Gastroesophageal sphincter (tissue), 3 donors: Measurements from ENCODE around the gene AGR3.

Source experiments
- POLR2AphosphoS5 ChIP-seq: sonication (generic); formaldehyde crosslinking; IDR thresholded peaks from one replicate; pipeline ENCODE4 v1.6.1; 2017; ENCODE audit warnings: antibody characterized with exemption
- TF ChIP-seq, protein P1 (sequence below), 4 experiments: fragments of 200-600 bp in 2 of 4; fragments of 450-650 bp in 2 of 4; sonication (generic) in 1 of 4; IDR thresholded peaks; one replicate each; pipeline ENCODE4 v1.5.1; 2017 to 2019; ENCODE audit warnings: antibody characterized with exemption in 4 of 4, mild to moderate bottlenecking in 2 of 4, moderate library complexity in 2 of 4

DNA sequence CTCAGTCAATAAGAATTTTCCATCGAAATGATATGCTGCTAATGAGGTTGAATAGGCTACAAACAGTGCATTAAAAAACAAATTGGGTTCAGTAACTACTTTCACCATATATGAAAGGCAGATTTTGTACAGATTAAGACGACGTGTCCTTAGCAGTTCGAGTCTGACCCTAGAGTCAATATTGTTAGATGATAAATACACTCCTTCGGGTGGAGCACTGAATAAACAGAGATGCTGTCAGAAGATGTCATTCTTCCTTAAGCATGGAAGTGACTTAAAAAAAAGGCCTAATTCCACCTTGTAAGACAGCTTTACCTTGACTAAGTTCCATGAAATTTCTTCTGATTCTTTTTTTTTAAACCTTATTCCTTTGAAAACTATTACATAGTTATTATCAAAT lies 71.2 kb downstream of the AGR3 start:
- TF ChIP-seq, protein P1, sequence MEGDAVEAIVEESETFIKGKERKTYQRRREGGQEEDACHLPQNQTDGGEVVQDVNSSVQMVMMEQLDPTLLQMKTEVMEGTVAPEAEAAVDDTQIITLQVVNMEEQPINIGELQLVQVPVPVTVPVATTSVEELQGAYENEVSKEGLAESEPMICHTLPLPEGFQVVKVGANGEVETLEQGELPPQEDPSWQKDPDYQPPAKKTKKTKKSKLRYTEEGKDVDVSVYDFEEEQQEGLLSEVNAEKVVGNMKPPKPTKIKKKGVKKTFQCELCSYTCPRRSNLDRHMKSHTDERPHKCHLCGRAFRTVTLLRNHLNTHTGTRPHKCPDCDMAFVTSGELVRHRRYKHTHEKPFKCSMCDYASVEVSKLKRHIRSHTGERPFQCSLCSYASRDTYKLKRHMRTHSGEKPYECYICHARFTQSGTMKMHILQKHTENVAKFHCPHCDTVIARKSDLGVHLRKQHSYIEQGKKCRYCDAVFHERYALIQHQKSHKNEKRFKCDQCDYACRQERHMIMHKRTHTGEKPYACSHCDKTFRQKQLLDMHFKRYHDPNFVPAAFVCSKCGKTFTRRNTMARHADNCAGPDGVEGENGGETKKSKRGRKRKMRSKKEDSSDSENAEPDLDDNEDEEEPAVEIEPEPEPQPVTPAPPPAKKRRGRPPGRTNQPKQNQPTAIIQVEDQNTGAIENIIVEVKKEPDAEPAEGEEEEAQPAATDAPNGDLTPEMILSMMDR (IDR thresholded peaks at IDR 0.05), result no peak
- no peak for TF ChIP-seq POLR2AphosphoS5
